Liver (tissue), 9 donors: Measurements from ENCODE around the gene DAPK1. TPM values are rescaled to one million over a fixed set of nuclear protein-coding genes. Genes with fewer than 3 reads are reported as not detected.

ENCODE experiments used
- DNase-seq: peaks from one replicate; pipeline ENCODE4 v3.0.0-alpha.2; 2017; ENCODE audit warnings: low spot score
- H3K27ac ChIP-seq, 2 donors: one replicate each; pipeline ENCODE4 v1.7.0; 2013; ENCODE audit warnings: inconsistent platforms in 2 of 2, low read length in 2 of 2, control low read depth in 1 of 2, low read depth in 1 of 2, mild to moderate bottlenecking in 1 of 2
- H3K27me3 ChIP-seq, 4 donors: one replicate each; pipeline versions ENCODE4 v1.6.1 to v1.7.0; 2013; ENCODE audit warnings: low read length in 3 of 4, inconsistent platforms in 1 of 4, mild to moderate bottlenecking in 1 of 4, moderate library complexity in 1 of 4; ENCODE audit not compliant: control insufficient read depth in 4 of 4, insufficient read depth in 4 of 4
- H3K36me3 ChIP-seq, 4 donors: one replicate each; pipeline versions ENCODE4 v1.6.1 to v1.7.0; 2013; ENCODE audit warnings: low read length in 3 of 4, mild to moderate bottlenecking in 3 of 4, low read depth in 1 of 4, moderate library complexity in 1 of 4; ENCODE audit not compliant: control insufficient read depth in 4 of 4, insufficient read depth in 3 of 4
- H3K4me1 ChIP-seq, 4 donors: one replicate each; pipeline versions ENCODE4 v1.6.1 to v1.7.0; 2013; ENCODE audit warnings: low read length in 3 of 4, mild to moderate bottlenecking in 3 of 4, moderate library complexity in 1 of 4; ENCODE audit not compliant: control insufficient read depth in 4 of 4, insufficient read depth in 4 of 4
- H3K4me3 ChIP-seq, 3 donors: one replicate each; pipeline versions ENCODE4 v1.6.1 to v1.7.0; 2013; ENCODE audit warnings: low read length in 3 of 3, control low read depth in 1 of 3, low read depth in 1 of 3, mild to moderate bottlenecking in 1 of 3
- H3K9ac ChIP-seq, 2 donors: one replicate each; pipeline ENCODE4 v1.7.0; 2013; ENCODE audit warnings: low read length in 2 of 2, mild to moderate bottlenecking in 2 of 2, moderate library complexity in 2 of 2, control low read depth in 1 of 2, low read depth in 1 of 2
- H3K9me3 ChIP-seq, 4 donors: one replicate each; pipeline versions ENCODE4 v1.6.1 to v1.7.0; 2013; ENCODE audit warnings: low read length in 3 of 4; ENCODE audit not compliant: control insufficient read depth in 4 of 4
- ATF3 ChIP-seq: IDR thresholded peaks from 2 replicates; pipeline ENCODE4 v1.6.1; 2016; ENCODE audit warnings: antibody characterized with exemption
- CTCF ChIP-seq: fragments of 150-350 bp; IDR thresholded peaks from 2 replicates; pipeline ENCODE4 v1.5.1; 2017; ENCODE audit warnings: improper control_type of control experiment, low read depth, low read length; ENCODE audit not compliant: missing input control
- EGR1 ChIP-seq, 2 donors: IDR thresholded peaks; 2 replicates each; pipeline ENCODE4 v1.6.1; 2016 to 2018; ENCODE audit warnings: antibody characterized with exemption in 2 of 2, low read depth in 2 of 2
- FOXA1 ChIP-seq: IDR thresholded peaks from 2 replicates; pipeline ENCODE4 v1.6.1; 2016; ENCODE audit warnings: antibody characterized with exemption
- FOXA2 ChIP-seq: IDR thresholded peaks from 2 replicates; pipeline ENCODE4 v1.6.1; 2016; ENCODE audit warnings: antibody characterized with exemption
- GABPA ChIP-seq, 2 donors: IDR thresholded peaks in 1 of 2; conservative IDR thresholded peaks in 1 of 2; 2 replicates each; pipeline ENCODE4 v1.6.1; 2016; ENCODE audit warnings: antibody characterized with exemption in 2 of 2, mild to moderate bottlenecking in 1 of 2, moderate library complexity in 1 of 2
- HNF4A ChIP-seq, 2 donors: conservative IDR thresholded peaks; 2 replicates each; pipeline ENCODE4 v1.6.1; 2016; ENCODE audit warnings: antibody characterized with exemption in 2 of 2, mild to moderate bottlenecking in 2 of 2
- HNF4G ChIP-seq: IDR thresholded peaks from 2 replicates; pipeline ENCODE4 v1.6.1; 2016; ENCODE audit warnings: antibody characterized with exemption
- JUND ChIP-seq, 2 donors: IDR thresholded peaks; 2 replicates each; pipeline ENCODE4 v1.6.1; 2016; ENCODE audit warnings: antibody characterized with exemption in 2 of 2
- MAX ChIP-seq: IDR thresholded peaks from 2 replicates; pipeline ENCODE4 v1.6.1; 2016; ENCODE audit warnings: antibody characterized with exemption
- NR2F2 ChIP-seq: IDR thresholded peaks from 2 replicates; pipeline ENCODE4 v1.6.1; 2016; ENCODE audit warnings: antibody characterized with exemption
- RAD21 ChIP-seq, 2 donors: IDR thresholded peaks; 2 replicates each; pipeline ENCODE4 v1.6.1; 2016; ENCODE audit warnings: antibody characterized with exemption in 2 of 2, mild to moderate bottlenecking in 2 of 2
- REST ChIP-seq: IDR thresholded peaks from 2 replicates; pipeline ENCODE4 v1.6.1; 2016; ENCODE audit warnings: antibody characterized with exemption, mild to moderate bottlenecking
- RXRA ChIP-seq, 2 donors: IDR thresholded peaks; 2 replicates each; pipeline ENCODE4 v1.6.1; 2017 to 2018; ENCODE audit warnings: antibody characterized with exemption in 2 of 2, mild to moderate bottlenecking in 1 of 2
- SP1 ChIP-seq: IDR thresholded peaks from 2 replicates; pipeline ENCODE4 v1.6.1; 2018; ENCODE audit warnings: antibody characterized with exemption, mild to moderate bottlenecking
- TAF1 ChIP-seq: conservative IDR thresholded peaks from 2 replicates; pipeline ENCODE4 v1.6.1; 2016; ENCODE audit warnings: antibody characterized with exemption, mild to moderate bottlenecking
- YY1 ChIP-seq: IDR thresholded peaks from 2 replicates; pipeline ENCODE4 v1.6.1; 2016; ENCODE audit warnings: antibody characterized with exemption, mild to moderate bottlenecking
- ZBTB33 ChIP-seq: IDR thresholded peaks from 2 replicates; pipeline ENCODE4 v1.6.1; 2016; ENCODE audit warnings: antibody characterized with exemption
- WGBS: extraction: QIAGEN DNeasy Blood & Tissue Kit; methylation state at CpG from one replicate; pipeline ENCODE4 v1.1.7; 2013; 5-methylcytosine and 5-hydroxymethylcytosine counted together
- polyA plus RNA-seq, 2 donors: library from polyadenylated mRNA; stranded (reverse) in 1 of 2; unstranded in 1 of 2; fragments of 200-250 nt in 1 of 2; fragments of >200 nt in 1 of 2; fragmentation: Nextera tagmentation in 1 of 2; extraction: Ambion mirVana in 1 of 2; gene quantifications; one replicate each; pipeline versions ENCODE4 v1.2.1 to v1.2.3, GENCODE V29; 2013 to 2015
- total RNA-seq, 2 donors: library from RNA; depleted of rRNA; stranded (reverse); fragments of >200 nt; gene quantifications; one replicate each; pipeline ENCODE4 v1.2.3, GENCODE V29; 2014
- donor health status: healthy.
- donor health status: healthy.
- donor health status: healthy.
- donor health status: healthy.
- donor health status: healthy.

DAPK1 gene
- total and polyA plus RNA-seq, 4 donors: 14.0 to 40.8 (median 21.8) TPM

- H3K4me1 ChIP-seq: peaks cover 27 to 84% (median 77%) of the 10 kb centered on the region in 4 donors
- TF ChIP-seq ATF3 (no peak), NR2F2 (no peak), FOXA1 (no peak), EGR1 (IDR thresholded peaks at IDR 0.05; ENCODE audit: low read depth in 2 of 2) (no peak), JUND (IDR thresholded peaks at IDR 0.05) (no peak), HNF4G (no peak), RAD21 (IDR thresholded peaks at IDR 0.05) (no peak), TAF1 (no peak), FOXA2 (no peak), MAX (no peak), ZBTB33 (no peak), SP1 (no peak), CTCF (no peak), RXRA (IDR thresholded peaks at IDR 0.05) (no peak), GABPA (IDR thresholded peaks at IDR 0.05 in 1 of 2, conservative IDR thresholded peaks at IDR 0.05 in 1 of 2) (no peak), HNF4A (conservative IDR thresholded peaks at IDR 0.05) (no peak), YY1 (no peak), REST (no peak)
- no peak overlapping the region for H3K4me3 ChIP-seq
- H3K27ac ChIP-seq: peak overlapping the region; percentile 21 to 30
- no peak for DNase-seq
- WGBS: 83% methylated on average over 7 of the region's 7 CpGs
- no peaks in the 10 kb centered on the region for H3K27me3 ChIP-seq
- no peaks in the 10 kb centered on the region for H3K36me3 ChIP-seq
- H3K9me3 ChIP-seq: no peaks in the 10 kb centered on the region
- H3K9ac ChIP-seq: no peak overlapping the region
Measured at GRCh38 chr9:87567571-87567970, 69.9 kb downstream of the DAPK1 start.
